Fibroblast of lung (primary cell): Measurements from ENCODE around the gene CREBRF. TPM values are rescaled to one million over a fixed set of nuclear protein-coding genes. Genes with fewer than 3 reads are reported as not detected.
A peak's percentile ranks its signal among the peaks of the same experiment; 100 is the strongest.

Experiments
- DNase-seq, 2 donors: peaks; one replicate each; pipeline versions ENCODE4 v3.0.0 to v3.0.0-alpha.2; 2010; ENCODE audit warnings: low read depth in 2 of 2
- H2AFZ ChIP-seq: 2 replicates; pipeline ENCODE4 v1.5.1; 2012; ENCODE audit warnings: low read length, control low read depth, inconsistent platforms
- H3K27ac ChIP-seq: 2 replicates; pipeline ENCODE4 v1.5.1; 2011; ENCODE audit warnings: low read length, control low read depth; ENCODE audit not compliant: insufficient read depth
- H3K27me3 ChIP-seq: 2 replicates; pipeline ENCODE4 v1.5.1; 2011; ENCODE audit warnings: mild to moderate bottlenecking, low read length; ENCODE audit not compliant: control insufficient read depth, insufficient read depth
- H3K36me3 ChIP-seq: 2 replicates; pipeline ENCODE4 v1.5.1; 2011; ENCODE audit warnings: low read length; ENCODE audit not compliant: control insufficient read depth, insufficient read depth
- H3K4me1 ChIP-seq: 2 replicates; pipeline ENCODE4 v1.5.1; 2011; ENCODE audit warnings: low read length; ENCODE audit not compliant: control insufficient read depth, insufficient read depth; ENCODE audit errors: extremely low read depth
- H3K4me2 ChIP-seq: 2 replicates; pipeline ENCODE4 v1.5.1; 2011; ENCODE audit warnings: low read length, control low read depth; ENCODE audit not compliant: insufficient read depth; ENCODE audit errors: extremely low read depth
- H3K4me3 ChIP-seq, 4 experiments: fragments of 200-600 bp in 1 of 4; sonication (generic) in 1 of 4; replicated peaks in 1 of 4; 2 replicates each; pipeline ENCODE4 v1.5.1; 2011 to 2016; ENCODE audit warnings: low read length in 4 of 4, low read depth in 3 of 4, mild to moderate bottlenecking in 3 of 4, control low read depth in 2 of 4, inconsistent platforms in 1 of 4, mixed read lengths in 1 of 4; ENCODE audit not compliant: insufficient read depth in 1 of 4; ENCODE audit errors: control extremely low read depth in 1 of 4
- H3K79me2 ChIP-seq: 2 replicates; pipeline ENCODE4 v1.5.1; 2012; ENCODE audit warnings: mild to moderate bottlenecking, low read length, inconsistent platforms; ENCODE audit not compliant: control insufficient read depth, insufficient read depth
- H3K9ac ChIP-seq: 2 replicates; pipeline ENCODE4 v1.5.1; 2011; ENCODE audit warnings: mild to moderate bottlenecking, low read length, control low read depth; ENCODE audit not compliant: insufficient read depth
- H3K9me3 ChIP-seq: 2 replicates; pipeline ENCODE4 v1.5.1; 2012; ENCODE audit warnings: low read depth, low read length; ENCODE audit not compliant: control insufficient read depth, insufficient read depth
- H4K20me1 ChIP-seq: 2 replicates; pipeline ENCODE4 v1.5.1; 2011; ENCODE audit warnings: low read length; ENCODE audit not compliant: control insufficient read depth, insufficient read depth; ENCODE audit errors: extremely low read depth
- CTCF ChIP-seq, 2 donors: IDR thresholded peaks in 1 of 2; conservative IDR thresholded peaks in 1 of 2; 1 replicate in 1 of 2; 2 replicates in 1 of 2; pipeline ENCODE4 v1.5.1; 2011 to 2012; ENCODE audit warnings: low read length in 2 of 2, control low read depth in 1 of 2, inconsistent platforms in 1 of 2, low read depth in 1 of 2, mild to moderate bottlenecking in 1 of 2
- EZH2 ChIP-seq: IDR thresholded peaks from 2 replicates; pipeline ENCODE4 v1.5.1; 2012; ENCODE audit warnings: low read length, control low read depth, mild to moderate bottlenecking; ENCODE audit errors: missing control alignments
- polyA plus RNA-seq, 2 donors: library from polyadenylated mRNA; depleted of rRNA in 1 of 2; stranded (reverse) in 1 of 2; unstranded in 1 of 2; fragments of >200 nt; gene quantifications; 2 replicates each; pipeline ENCODE4 v1.2.1, GENCODE V29; 2011 to 2012; ENCODE audit warnings: missing spikeins in 1 of 2
- total RNA-seq: library from RNA; depleted of rRNA; stranded (reverse); fragments of >200 nt; gene quantifications from 2 replicates; pipeline ENCODE4 v1.2.1, GENCODE V29; 2014

CREBRF gene
- total and polyA plus RNA-seq, 2 donors (not counting 1 experiment from before 2014, with no cell fraction given), result 14.4 to 38.8 TPM

- peak overlapping the region; percentile 46 for H3K27ac ChIP-seq
Measured at GRCh38 chr5:173055042-173055721, 970 bp upstream of the CREBRF start.

GRCh38 chr5:173055722-173055982, 500 bp upstream of the CREBRF start:
- Histone ChIP-seq H3K9ac (no peak overlapping the region), H4K20me1 (no peaks in the 10 kb centered on the region), H3K9me3 (no peaks in the 10 kb centered on the region), H3K4me2 (peak overlapping the region; percentile 80), H3K27me3 (no peaks in the 10 kb centered on the region), H3K4me3 (peak overlapping the region; percentile 39 to 78 (median 58)), H3K4me1 (peaks cover 9% of the 10 kb centered on the region), H3K27ac (peak overlapping the region; percentile 46), H3K79me2 (peaks cover 13% of the 10 kb centered on the region), H3K36me3 (no peaks in the 10 kb centered on the region), H2AFZ (peak overlapping the region; percentile 93)
- TF ChIP-seq CTCF (conservative IDR thresholded peaks at IDR 0.05 in 1 of 2, IDR thresholded peaks at IDR 0.05 in 1 of 2; ENCODE audit: low read depth in 1 of 2, low read length in 2 of 2) (no peak), EZH2 (no peak)
- DNase-seq, result no peak

More at GRCh38 chr5:173055042-173055721, 970 bp upstream of the CREBRF start:
- Histone ChIP-seq H3K4me2 (peak overlapping the region; percentile 80), H3K36me3 (no peaks in the 10 kb centered on the region), H4K20me1 (no peaks in the 10 kb centered on the region), H3K27me3 (no peaks in the 10 kb centered on the region), H3K4me3 (peak overlapping the region; percentile 39 to 78 (median 58)), H2AFZ (peak overlapping the region; percentile 93), H3K4me1 (peaks cover 13% of the 10 kb centered on the region), H3K9ac (no peak overlapping the region), H3K9me3 (no peaks in the 10 kb centered on the region), H3K79me2 (peaks cover 10% of the 10 kb centered on the region)
- TF ChIP-seq EZH2, result no peak
- DNase-seq, result no peak

- DNase-seq, result no peak
- Histone ChIP-seq H3K79me2 (peaks cover 18% of the 10 kb centered on the region), H4K20me1 (no peaks in the 10 kb centered on the region), H3K9ac (peak overlapping the region; percentile 78), H3K36me3 (no peaks in the 10 kb centered on the region), H3K4me3 (peak overlapping the region; percentile 56 to 71 (median 64)), H3K27me3 (no peaks in the 10 kb centered on the region), H3K4me2 (no peak overlapping the region), H3K27ac (peak overlapping the region; percentile 77), H3K9me3 (no peaks in the 10 kb centered on the region), H3K4me1 (peaks cover 2% of the 10 kb centered on the region), H2AFZ (no peak overlapping the region)
- TF ChIP-seq CTCF (conservative IDR thresholded peaks at IDR 0.05 in 1 of 2, IDR thresholded peaks at IDR 0.05 in 1 of 2; ENCODE audit: low read depth in 1 of 2, low read length in 2 of 2) (no peak), EZH2 (no peak)
Measured at GRCh38 chr5:173056783-173057061, 570 bp downstream of the CREBRF start.
